Measurements from ENCODE around the gene NRTN. TPM values are rescaled to one million over a fixed set of nuclear protein-coding genes. Genes with fewer than 3 reads are reported as not detected.

NRTN gene
- polyA plus RNA-seq, 3 donors: not detected

DNA sequence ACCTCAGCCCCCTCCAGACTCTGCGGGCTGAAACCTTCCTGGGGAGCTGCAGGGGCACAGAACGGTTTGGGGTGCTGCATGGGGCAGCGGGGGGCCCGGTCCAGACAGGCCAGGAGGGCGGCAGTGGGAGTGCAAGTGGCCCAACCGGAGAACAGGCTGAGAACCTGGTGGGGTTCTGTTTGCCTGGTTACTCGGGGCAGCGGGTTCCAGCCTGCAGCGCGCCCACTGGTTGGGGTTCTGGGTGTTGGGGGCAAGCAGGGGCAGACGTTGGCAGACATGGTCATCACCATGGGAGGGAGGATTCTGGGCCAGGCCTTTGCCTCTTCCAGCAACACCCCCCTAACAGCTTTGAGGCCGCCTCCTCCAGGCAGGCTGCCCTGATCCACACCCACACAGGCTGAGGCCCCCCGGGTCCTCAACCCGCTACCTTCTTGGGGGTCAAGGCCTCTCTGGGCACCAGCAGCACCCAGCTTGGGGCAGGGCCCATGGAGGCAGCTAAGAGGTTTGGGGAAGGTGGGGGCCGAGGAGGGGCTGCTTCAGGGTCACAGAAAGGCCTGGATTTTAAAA is 20.2 kb upstream of the NRTN start, which contains the start of gene PRR22:
TSS of gene PRR22 (minus strand) at position 166 of the 567 bp plus-strand sequence. CDS start at position 80, 86 bp downstream.
- H3K36me3 ChIP-seq (replicated peaks in 1 of 2; ENCODE audit: control insufficient read depth in 1 of 2, insufficient read depth in 2 of 2, low read length in 2 of 2): peaks cover 53 to 59% of the 10 kb centered on the region in 2 donors

DNA sequence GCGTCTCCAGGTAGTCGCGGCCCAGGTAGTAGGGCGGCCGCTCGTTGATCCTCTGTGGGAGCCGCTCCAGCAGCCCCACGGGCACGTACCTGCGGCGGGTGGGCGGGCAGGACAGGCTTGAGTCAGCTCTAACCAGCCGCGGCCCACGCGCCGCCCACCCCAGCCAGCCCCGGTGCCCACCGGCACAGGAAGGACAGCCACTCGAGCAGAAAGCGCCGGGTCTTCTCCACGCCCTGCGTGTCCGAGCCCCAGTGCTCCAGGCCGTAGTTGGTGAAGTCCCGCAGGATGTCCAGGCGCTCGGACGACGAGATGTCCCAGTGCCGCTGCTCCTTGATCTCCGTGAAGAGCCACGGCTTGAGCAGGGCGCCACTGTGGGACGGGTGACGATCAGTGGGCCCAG is 19.4 kb upstream of the NRTN start:
- no peak overlapping the region for H3K27ac Mint-ChIP-seq
- peaks cover 0 to 5% (median 0%) of the 10 kb centered on the region in 7 donors for H3K9me3 Mint-ChIP-seq
- H4K20me1 ChIP-seq (ENCODE audit: insufficient read depth, low read length): peaks cover 22% of the 10 kb centered on the region
- no peaks in the 10 kb centered on the region for H3K9me3 ChIP-seq (replicated peaks in 1 of 2; ENCODE audit: control insufficient read depth in 1 of 2, insufficient read depth in 1 of 2, low read length in 2 of 2)
- H3K4me2 ChIP-seq (replicated peaks; ENCODE audit: extremely low read depth, low read length, poor library complexity, severe bottlenecking): no peak overlapping the region
- H3K4me1 Mint-ChIP-seq: peaks cover 4% of the 10 kb centered on the region
- H3K36me3 Mint-ChIP-seq: peaks cover 40 to 60% of the 10 kb centered on the region in 2 donors
- 95% methylated on average over 37 of the region's 37 CpGs for WGBS (ENCODE audit: insufficient coverage)
- no peaks in the 10 kb centered on the region for H3K27me3 ChIP-seq (ENCODE audit: control insufficient read depth in 2 of 2, insufficient read depth in 2 of 2, low read length in 2 of 2)
- intact Hi-C loops (cut with micrococcal nuclease): no loop called here
- H3K9ac ChIP-seq (ENCODE audit: insufficient read depth, low read length, poor library complexity, severe bottlenecking): no peak overlapping the region
- H3K27me3 Mint-ChIP-seq (ENCODE audit: low read depth in 3 of 3): peaks cover 0 to 3% (median 2%) of the 10 kb centered on the region in 3 donors
- peaks cover 58 to 63% of the 10 kb centered on the region in 2 donors for H3K36me3 ChIP-seq (replicated peaks in 1 of 2; ENCODE audit: control insufficient read depth in 1 of 2, insufficient read depth in 2 of 2, low read length in 2 of 2)
- no peak overlapping the region for H3K27ac ChIP-seq (ENCODE audit: low read depth in 1 of 2, low read length in 2 of 2)
- no peak overlapping the region for H3K4me3 Mint-ChIP-seq
- no peak overlapping the region for H2AFZ ChIP-seq (ENCODE audit: insufficient read depth, low read depth, low read length, poor library complexity, severe bottlenecking)
- H3K79me2 ChIP-seq (ENCODE audit: insufficient read depth, low read length): peaks cover 8% of the 10 kb centered on the region
- H3K4me3 ChIP-seq (replicated peaks in 1 of 3; ENCODE audit: low read depth in 2 of 3, low read length in 3 of 3): no peak overlapping the region
- peaks cover 5 to 7% of the 10 kb centered on the region in 2 donors for H3K4me1 ChIP-seq (ENCODE audit: control insufficient read depth in 1 of 2, insufficient read depth in 2 of 2, low read length in 2 of 2)
- DNase-seq: no peak
- TF ChIP-seq, protein P1, sequence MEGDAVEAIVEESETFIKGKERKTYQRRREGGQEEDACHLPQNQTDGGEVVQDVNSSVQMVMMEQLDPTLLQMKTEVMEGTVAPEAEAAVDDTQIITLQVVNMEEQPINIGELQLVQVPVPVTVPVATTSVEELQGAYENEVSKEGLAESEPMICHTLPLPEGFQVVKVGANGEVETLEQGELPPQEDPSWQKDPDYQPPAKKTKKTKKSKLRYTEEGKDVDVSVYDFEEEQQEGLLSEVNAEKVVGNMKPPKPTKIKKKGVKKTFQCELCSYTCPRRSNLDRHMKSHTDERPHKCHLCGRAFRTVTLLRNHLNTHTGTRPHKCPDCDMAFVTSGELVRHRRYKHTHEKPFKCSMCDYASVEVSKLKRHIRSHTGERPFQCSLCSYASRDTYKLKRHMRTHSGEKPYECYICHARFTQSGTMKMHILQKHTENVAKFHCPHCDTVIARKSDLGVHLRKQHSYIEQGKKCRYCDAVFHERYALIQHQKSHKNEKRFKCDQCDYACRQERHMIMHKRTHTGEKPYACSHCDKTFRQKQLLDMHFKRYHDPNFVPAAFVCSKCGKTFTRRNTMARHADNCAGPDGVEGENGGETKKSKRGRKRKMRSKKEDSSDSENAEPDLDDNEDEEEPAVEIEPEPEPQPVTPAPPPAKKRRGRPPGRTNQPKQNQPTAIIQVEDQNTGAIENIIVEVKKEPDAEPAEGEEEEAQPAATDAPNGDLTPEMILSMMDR (IDR thresholded peaks at IDR 0.05): no peak

More for the DNA sequence above, 20.2 kb upstream of the NRTN start, which contains the start of gene PRR22:
- Histone ChIP-seq H4K20me1 (ENCODE audit: insufficient read depth, low read length) (peaks cover 15% of the 10 kb centered on the region), H3K4me1 (ENCODE audit: control insufficient read depth in 1 of 2, insufficient read depth in 2 of 2, low read length in 2 of 2) (no peaks in the 10 kb centered on the region), H3K4me3 (replicated peaks in 1 of 3; ENCODE audit: low read depth in 2 of 3, low read length in 3 of 3) (no peak within 1 kb of the TSS), H3K4me2 (replicated peaks; ENCODE audit: extremely low read depth, low read length, poor library complexity, severe bottlenecking) (no peak within 1 kb of the TSS), H3K79me2 (ENCODE audit: insufficient read depth, low read length) (peaks cover 2% of the 10 kb centered on the region), H3K27ac (ENCODE audit: low read depth in 1 of 2, low read length in 2 of 2) (no peak within 1 kb of the TSS), H2AFZ (ENCODE audit: insufficient read depth, low read depth, low read length, poor library complexity, severe bottlenecking) (no peak within 1 kb of the TSS), H3K9ac (ENCODE audit: insufficient read depth, low read length, poor library complexity, severe bottlenecking) (no peak within 1 kb of the TSS), H3K27me3 (ENCODE audit: control insufficient read depth in 2 of 2, insufficient read depth in 2 of 2, low read length in 2 of 2) (no peaks in the 10 kb centered on the region), H3K9me3 (replicated peaks in 1 of 2; ENCODE audit: control insufficient read depth in 1 of 2, insufficient read depth in 1 of 2, low read length in 2 of 2) (no peaks in the 10 kb centered on the region)
- intact Hi-C loops (cut with micrococcal nuclease): no loop called here
- peaks cover 0 to 3% (median 0%) of the 10 kb centered on the region in 7 donors for H3K9me3 Mint-ChIP-seq
- no peaks in the 10 kb centered on the region for H3K4me1 Mint-ChIP-seq
- DNase-seq: no peak
- 98% methylated on average over 11 of the region's 15 CpGs for WGBS (ENCODE audit: insufficient coverage)
- TF ChIP-seq, protein P1 (IDR thresholded peaks at IDR 0.05): no peak
- peaks cover 0 to 2% (median 2%) of the 10 kb centered on the region in 3 donors for H3K27me3 Mint-ChIP-seq (ENCODE audit: low read depth in 3 of 3)
- peaks cover 35 to 52% of the 10 kb centered on the region in 2 donors for H3K36me3 Mint-ChIP-seq
- H3K4me3 Mint-ChIP-seq: no peak within 1 kb of the TSS
- H3K27ac Mint-ChIP-seq: peak within 1 kb of the TSS in 4 of 7 donors; percentile 30 to 75 (median 62)
